ENCODE results near the gene CLCN6.

Gene CLCN6

DNA sequence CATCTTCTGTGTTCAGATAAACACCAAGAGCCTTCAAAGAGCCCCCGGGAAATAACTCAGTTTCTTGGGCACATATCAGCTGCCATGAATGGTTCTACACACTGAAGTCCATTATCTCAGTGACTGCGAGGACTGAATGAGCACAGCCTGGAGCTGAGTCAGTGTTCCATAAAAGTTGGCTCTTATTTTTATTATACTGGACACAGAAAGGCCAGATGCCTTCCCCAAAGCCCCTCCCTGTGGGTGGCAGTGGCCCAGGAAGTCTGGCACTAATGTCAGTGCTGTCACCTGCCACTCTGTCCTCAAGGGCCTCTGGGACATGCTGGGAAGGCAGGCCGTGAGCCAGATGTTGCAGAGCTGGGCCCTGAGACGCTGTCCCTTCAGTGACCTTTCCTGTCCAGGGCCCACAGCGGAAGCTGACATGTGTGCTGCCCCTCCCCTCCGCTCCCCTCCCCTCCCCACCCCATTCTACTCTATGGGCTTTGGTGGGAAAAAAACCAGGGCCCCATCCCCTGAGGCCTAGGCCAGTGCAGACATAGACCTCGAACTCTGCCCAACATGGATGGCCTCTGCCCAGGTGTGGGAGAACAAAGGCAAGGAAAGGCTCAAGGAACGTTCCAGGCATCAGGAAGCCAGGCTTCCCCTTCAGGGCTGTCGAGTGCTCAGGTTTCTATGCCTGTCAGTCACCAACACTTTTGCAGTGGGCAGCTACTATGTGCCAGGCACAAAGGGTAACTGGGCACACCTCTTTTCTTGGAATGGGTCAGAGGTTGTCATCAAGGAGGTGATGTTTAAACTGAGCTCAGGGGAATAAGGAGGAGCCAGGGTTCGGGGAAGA, 75.1 kb downstream of the CLCN6 start:
- no peak for DNase-seq

DNA sequence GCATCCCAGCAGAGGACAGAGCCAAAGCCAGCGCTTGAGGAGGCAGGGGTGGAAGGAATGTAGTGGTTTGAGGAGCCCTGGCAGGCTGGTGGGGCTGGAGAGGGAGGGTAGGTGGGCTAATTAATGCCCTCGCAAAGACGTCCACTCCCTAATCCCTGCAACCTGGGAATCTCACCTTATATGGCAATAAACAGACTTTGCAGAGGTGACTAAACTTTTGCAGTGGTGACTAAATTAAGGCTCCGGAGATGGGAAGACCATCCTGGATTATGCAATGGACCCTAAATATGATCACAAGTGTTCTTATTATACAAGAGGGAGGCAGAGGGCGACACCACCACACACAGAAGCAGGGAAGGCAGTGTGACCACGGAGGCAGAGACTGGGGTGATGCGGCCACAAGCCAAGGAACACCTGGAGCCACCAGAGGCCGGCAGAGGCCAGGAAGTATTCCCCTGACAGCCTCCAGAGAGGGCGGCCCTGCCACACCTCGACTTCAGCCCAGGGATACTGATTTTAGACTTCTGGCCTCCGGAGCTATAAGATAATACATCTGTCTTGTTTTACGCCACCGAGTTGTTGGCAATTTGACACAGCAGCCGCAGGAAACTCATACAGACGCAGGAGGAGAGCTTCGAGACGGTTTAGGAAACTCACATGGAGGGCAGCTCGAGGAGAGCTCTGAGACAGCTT, 75.9 kb downstream of the CLCN6 start:
- DNase-seq: no peak

DNA sequence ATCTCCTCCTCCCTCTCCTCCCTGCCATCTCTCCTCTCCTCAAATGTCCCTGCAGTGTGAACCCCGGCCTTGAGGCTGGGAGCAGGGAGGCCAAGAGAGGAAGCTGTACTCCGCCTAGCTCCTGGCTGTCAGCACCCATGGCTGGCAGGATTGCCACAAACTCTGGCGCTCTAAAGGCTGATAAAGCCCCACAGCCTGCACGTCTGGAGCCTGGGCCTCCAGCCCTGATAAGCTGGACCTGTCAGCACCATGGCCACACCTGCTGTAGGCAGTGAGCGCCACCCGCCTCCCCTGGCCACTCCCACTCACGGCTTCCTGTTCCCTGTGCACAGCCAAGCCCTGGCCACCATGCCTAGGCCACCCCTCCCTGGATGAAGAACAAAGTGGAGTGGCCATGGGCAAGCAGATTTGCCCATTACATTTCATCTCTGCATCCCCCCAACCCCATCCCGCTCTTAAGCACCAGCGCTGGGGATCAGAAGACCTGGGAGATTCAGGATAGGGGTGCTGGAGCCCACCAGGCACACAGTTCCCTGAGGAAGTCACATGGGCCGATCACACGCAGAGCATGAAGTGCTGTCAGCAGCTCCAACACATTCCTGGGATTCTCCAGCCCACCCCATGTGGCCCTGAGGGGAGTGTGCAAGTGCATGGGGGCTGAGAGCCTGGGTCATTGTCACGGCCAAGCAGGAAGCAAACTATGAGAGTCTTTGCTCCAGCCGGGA, 77.0 kb downstream of the CLCN6 start:
- DNase-seq: no peak

DNA sequence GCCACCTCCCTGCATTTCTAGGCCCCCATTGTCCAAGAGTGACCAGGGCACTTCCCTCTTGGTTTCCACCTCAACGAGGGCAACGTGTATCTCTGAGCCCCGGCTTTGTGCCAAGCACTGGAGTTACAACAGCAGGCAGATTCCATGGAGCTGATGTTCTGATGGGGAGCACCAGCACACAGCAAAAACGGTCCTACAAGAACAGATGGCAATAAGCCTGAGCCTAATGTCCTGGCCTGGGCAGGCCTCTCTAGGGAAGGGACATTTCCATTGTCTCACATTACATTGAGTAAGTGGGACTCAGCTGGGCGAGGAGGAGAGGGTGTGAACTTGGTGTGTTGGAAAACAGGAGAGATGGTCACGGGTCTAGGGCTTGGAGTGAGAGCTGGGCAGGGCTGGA, 79.9 kb downstream of the CLCN6 start:
- no peak for DNase-seq

DNA sequence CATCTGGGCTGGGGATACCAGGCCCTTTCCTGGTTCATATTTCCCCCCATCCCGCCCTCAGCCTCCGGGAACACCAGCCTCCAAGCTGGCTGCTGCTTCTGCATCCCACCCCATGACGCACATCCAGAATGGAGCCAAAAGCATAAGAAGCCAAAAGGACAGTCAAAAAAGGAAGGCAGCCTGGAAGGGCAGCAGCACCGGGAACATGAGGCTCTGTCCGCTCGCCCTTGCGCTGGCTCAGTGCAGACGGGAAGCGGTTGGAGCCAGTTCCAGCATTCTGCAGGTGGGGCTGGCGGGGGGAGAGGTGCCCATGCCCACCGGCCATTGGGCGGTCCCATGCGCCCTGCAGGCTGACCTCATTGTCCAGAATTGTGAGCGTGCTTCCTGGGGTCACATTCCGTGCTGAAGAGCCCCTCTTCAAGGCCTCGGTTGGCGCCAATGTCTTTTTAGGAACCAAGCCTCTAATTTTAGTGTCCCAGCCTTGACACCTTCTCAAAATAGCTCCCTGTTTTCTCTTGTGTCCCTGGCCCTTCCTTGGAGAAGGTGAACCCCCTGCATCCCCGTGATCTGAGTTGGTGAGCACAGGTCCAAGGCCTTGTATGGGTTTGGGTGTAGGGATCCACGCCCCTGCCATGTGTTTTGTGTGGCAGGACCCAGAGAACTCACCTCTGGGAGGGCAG, 81.1 kb downstream of the CLCN6 start:
- no peak for DNase-seq

DNA sequence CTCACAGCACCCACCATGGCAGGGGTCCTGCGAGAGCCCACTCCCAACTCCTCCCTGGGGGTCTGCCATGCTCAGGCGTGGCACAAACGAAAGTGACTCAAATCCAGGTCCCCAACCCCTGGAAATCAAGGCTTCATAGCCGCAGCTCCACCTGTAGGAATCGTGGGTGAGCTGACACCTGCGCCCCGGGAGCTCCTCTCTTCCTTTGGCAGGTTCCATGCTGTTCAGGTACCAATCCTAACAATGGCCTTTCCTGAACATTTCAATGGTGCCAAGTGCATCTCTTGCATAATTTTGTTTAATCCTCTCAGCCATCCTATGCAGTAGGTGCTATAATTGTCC, 81.6 kb downstream of the CLCN6 start:
- DNase-seq: no peak

DNA sequence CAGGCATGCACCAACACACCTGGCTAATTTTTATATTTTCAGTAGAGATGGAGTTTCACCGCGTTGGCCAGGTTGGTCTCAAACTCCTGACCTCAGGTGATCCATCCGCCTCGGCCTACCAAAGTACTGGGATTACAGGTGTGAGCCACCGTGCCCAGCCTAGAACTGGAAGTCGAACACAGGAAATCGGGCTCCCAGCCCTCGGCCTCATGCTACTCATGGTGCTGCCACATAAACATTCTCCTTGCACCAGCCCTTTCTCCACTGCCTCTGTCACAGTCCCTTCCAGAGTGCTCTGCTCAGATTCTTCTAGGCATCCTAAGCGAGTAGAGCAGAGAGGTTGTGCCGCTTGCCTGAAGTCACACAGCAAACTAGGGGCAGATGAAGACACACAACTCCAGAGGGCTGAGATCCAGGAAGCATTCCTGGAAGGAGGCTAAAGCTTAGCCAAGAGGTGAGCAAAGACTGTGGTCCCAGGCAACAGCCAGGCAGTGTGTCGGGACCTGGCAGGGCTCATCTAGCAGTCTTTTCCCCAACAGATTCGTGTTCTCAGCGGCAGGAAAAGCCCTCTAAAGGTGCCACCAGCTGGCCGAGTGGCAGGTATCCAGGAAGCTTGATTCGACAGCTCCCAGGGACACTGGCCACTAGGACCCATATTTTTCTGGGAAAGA, 82.3 kb downstream of the CLCN6 start:
- DNase-seq: no peak

DNA sequence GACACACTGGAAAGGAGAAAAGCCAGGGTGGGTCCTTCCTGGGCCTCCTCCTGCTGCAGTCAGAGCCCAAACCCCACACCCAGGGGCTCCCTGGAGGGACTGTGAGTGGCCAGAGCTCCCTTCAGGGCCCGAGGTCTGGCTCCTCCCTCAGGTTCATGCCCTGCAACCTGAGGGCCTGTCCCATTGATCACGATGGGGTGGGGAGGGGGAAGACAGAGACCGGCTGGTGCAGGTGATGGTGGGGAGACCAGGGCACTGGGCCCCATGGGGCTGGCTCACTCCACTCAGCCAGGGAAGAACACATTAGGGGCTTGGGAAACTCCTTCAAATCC, 82.9 kb downstream of the CLCN6 start:
- DNase-seq: no peak

DNA sequence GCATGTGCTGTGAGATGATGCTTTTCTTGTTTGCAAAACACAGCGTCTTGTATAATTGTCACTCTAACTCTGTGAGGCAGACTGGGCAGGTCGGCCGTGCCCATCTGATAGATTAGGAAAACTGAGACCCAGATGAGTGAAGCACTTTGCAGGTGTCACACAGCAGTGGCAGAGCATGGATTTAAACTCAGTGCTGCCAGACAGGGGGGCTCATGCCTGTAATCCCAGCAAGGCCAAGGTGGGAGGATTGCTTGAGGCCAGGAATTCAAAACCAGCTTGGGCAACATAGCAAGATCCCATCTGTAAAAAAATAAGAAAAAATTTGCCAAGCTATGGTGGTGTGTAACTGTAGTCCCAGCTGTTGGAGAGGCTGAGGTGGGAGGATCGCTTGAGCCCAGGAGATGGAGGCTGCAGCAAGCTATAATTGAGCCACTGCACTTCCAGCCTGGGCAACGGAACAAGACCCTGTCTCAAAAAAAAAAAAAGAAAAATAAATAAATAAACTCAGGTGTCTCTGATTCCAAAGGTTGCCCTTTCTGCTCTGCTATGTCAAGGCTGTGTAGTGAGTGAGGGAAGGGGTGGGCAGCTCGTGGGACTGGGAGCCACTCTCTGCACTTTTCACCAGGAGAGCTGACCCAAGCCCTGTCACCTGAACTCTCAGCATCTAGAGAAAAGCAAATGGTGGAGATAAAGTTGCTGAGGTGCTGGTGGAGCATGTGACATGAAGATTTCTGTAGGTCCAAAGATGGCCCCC, 85.6 kb downstream of the CLCN6 start:
- DNase-seq: no peak

All from 8988T (cell line).